ENCODE data around the gene RASSF1. TPM values are rescaled to one million over a fixed set of nuclear protein-coding genes. Genes with fewer than 3 reads are reported as not detected.

RASSF1 gene
- total RNA-seq, 1 experiment from 2014 or later: 14.7 TPM

- Mint-ChIP-seq H3K27ac (ENCODE audit: unreplicated experiment) (no peak overlapping the region), H3K4me1 (ENCODE audit: low read depth, unreplicated experiment) (no peaks in the 10 kb centered on the region), H3K27me3 (ENCODE audit: unreplicated experiment) (peaks cover 63% of the 10 kb centered on the region), H3K4me3 (ENCODE audit: low read depth, unreplicated experiment) (no peak overlapping the region), H3K36me3 (ENCODE audit: insufficient read depth, unreplicated experiment) (peaks cover 6% of the 10 kb centered on the region), H3K9me3 (ENCODE audit: low read depth, unreplicated experiment) (no peaks in the 10 kb centered on the region)
- DNase-seq: peak; percentile 27
- TF ChIP-seq CTCF (IDR thresholded peaks at IDR 0.05; ENCODE audit: unreplicated experiment): no peak
- intact Hi-C loops (cut with micrococcal nuclease; ENCODE audit: unreplicated experiment): loop anchor here (1.0 to 10.0 kb wide), 2 partner anchors 54 to 172 kb away; no protein-coding TSS in a partner anchor
- BruUV-seq (replicated peaks): no TSS peak
- CTCF ChIA-PET: interaction anchor here (0.6 to 1.2 kb wide), 6 partner anchors 10 to 179 kb away, joined by 3 to 18 read pairs (median 3); no protein-coding TSS in a partner anchor
Observed at GRCh38 chr3:50370594-50370993, 30.0 kb upstream of the RASSF1 start.

GRCh38 chr3:50369012-50369670 is 28.5 kb upstream of the RASSF1 start:
- Mint-ChIP-seq H3K27ac (ENCODE audit: unreplicated experiment) (no peak overlapping the region), H3K27me3 (ENCODE audit: unreplicated experiment) (peaks cover 63% of the 10 kb centered on the region), H3K9me3 (ENCODE audit: low read depth, unreplicated experiment) (no peaks in the 10 kb centered on the region), H3K4me1 (ENCODE audit: low read depth, unreplicated experiment) (no peaks in the 10 kb centered on the region), H3K36me3 (ENCODE audit: insufficient read depth, unreplicated experiment) (peaks cover 13% of the 10 kb centered on the region), H3K4me3 (ENCODE audit: low read depth, unreplicated experiment) (no peak overlapping the region)
- TF ChIP-seq CTCF (IDR thresholded peaks at IDR 0.05; ENCODE audit: unreplicated experiment): no peak
- CTCF ChIA-PET: interaction anchor here (1.2 kb wide), 1 partner anchor 21 kb away, joined by 3 read pairs; no protein-coding TSS in a partner anchor
- intact Hi-C loops (cut with micrococcal nuclease; ENCODE audit: unreplicated experiment): no loop called here
- DNase-seq: no peak
- BruUV-seq (replicated peaks): no TSS peak

- no peaks in the 10 kb centered on the region for H3K9me3 Mint-ChIP-seq (ENCODE audit: low read depth, unreplicated experiment)
- TF ChIP-seq CTCF (IDR thresholded peaks at IDR 0.05; ENCODE audit: unreplicated experiment): no peak
- H3K36me3 Mint-ChIP-seq (ENCODE audit: insufficient read depth, unreplicated experiment): peaks cover 13% of the 10 kb centered on the region
- intact Hi-C loops (cut with micrococcal nuclease; ENCODE audit: unreplicated experiment): no loop called here
- no peaks in the 10 kb centered on the region for H3K4me1 Mint-ChIP-seq (ENCODE audit: low read depth, unreplicated experiment)
- H3K27me3 Mint-ChIP-seq (ENCODE audit: unreplicated experiment): peaks cover 44% of the 10 kb centered on the region
- CTCF ChIA-PET: no interaction called here
- peak overlapping the region; percentile 64 for H3K4me3 Mint-ChIP-seq (ENCODE audit: low read depth, unreplicated experiment)
- BruUV-seq (replicated peaks): no TSS peak
- DNase-seq: no peak
- H3K27ac Mint-ChIP-seq (ENCODE audit: unreplicated experiment): no peak overlapping the region
Observed at GRCh38 chr3:50365842-50366220, 25.2 kb upstream of the RASSF1 start.

GRCh38 chr3:50365080-50365841 is 24.6 kb upstream of the RASSF1 start:
- no peak for TF ChIP-seq CTCF (IDR thresholded peaks at IDR 0.05; ENCODE audit: unreplicated experiment)
- CTCF ChIA-PET: interaction anchor here (0.6 kb wide), 1 partner anchor 187 kb away, joined by 3 read pairs; no protein-coding TSS in a partner anchor
- no peaks in the 10 kb centered on the region for H3K9me3 Mint-ChIP-seq (ENCODE audit: low read depth, unreplicated experiment)
- H3K36me3 Mint-ChIP-seq (ENCODE audit: insufficient read depth, unreplicated experiment): peaks cover 13% of the 10 kb centered on the region
- peaks cover 39% of the 10 kb centered on the region for H3K27me3 Mint-ChIP-seq (ENCODE audit: unreplicated experiment)
- H3K4me1 Mint-ChIP-seq (ENCODE audit: low read depth, unreplicated experiment): no peaks in the 10 kb centered on the region
- no TSS peak for BruUV-seq (replicated peaks)
- DNase-seq: peak; percentile 87
- no peak overlapping the region for H3K27ac Mint-ChIP-seq (ENCODE audit: unreplicated experiment)
- intact Hi-C loops (cut with micrococcal nuclease; ENCODE audit: unreplicated experiment): no loop called here
- H3K4me3 Mint-ChIP-seq (ENCODE audit: low read depth, unreplicated experiment): peak overlapping the region; percentile 64
